PFSK-1 (cell line): ENCODE measurements around the gene SLC38A5.

Experiments used
- FOXP2 ChIP-seq: optimal IDR thresholded peaks from 2 replicates; pipeline ENCODE3; 2011; ENCODE audit warnings: borderline replicate concordance, control low read depth, inconsistent platforms; ENCODE audit not compliant: insufficient read depth; ENCODE audit errors: extremely low read length, extremely low read depth
- POLR2AphosphoS5 ChIP-seq: IDR thresholded peaks from 2 replicates; pipeline ENCODE4 v1.6.1; 2012; ENCODE audit warnings: low read depth, mild to moderate bottlenecking, control low read depth, low read length, moderate library complexity
- SIN3A ChIP-seq: IDR thresholded peaks from 2 replicates; pipeline ENCODE4 v1.6.1; 2012; ENCODE audit warnings: mild to moderate bottlenecking, low read length, moderate library complexity, borderline replicate concordance; ENCODE audit not compliant: insufficient read depth
- TAF1 ChIP-seq: IDR thresholded peaks from 2 replicates; pipeline ENCODE4 v1.6.1; 2012; ENCODE audit warnings: low read length, control low read depth, borderline replicate concordance; ENCODE audit not compliant: insufficient read depth
- TF ChIP-seq, protein P1 (sequence below), 2 experiments: IDR thresholded peaks; 2 replicates each; pipeline versions ENCODE4 v1.6.1 to v1.8.0; 2011 to 2012; ENCODE audit warnings: low read depth in 2 of 2, low read length in 2 of 2, control low read depth in 1 of 2, inconsistent platforms in 1 of 2, mild to moderate bottlenecking in 1 of 2, moderate library complexity in 1 of 2; ENCODE audit not compliant: insufficient read depth in 1 of 2

The SLC38A5 gene

DNA sequence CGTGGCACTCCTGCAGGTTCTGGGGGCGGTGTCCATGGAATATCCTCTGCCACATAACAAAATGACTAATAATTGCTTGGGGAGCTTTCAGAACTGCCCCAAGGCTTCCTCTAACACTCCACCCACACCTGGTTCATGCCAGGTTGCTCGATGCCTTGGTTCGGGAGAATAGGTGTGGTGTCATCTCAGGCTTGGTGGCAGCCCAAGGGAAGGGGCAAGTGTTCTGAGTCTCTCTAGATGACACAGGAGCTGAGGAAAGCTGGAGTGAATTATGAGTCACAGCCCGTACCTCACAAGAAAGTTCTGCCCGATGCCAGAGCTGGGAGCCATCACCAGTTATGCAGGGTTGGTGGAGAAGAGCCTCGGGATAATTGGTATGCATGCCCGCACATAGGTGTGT, 20.6 kb upstream of the SLC38A5 start:
- TF ChIP-seq FOXP2 (no peak), TAF1 (no peak), POLR2AphosphoS5 (no peak), SIN3A (no peak)
- TF ChIP-seq, protein P1, sequence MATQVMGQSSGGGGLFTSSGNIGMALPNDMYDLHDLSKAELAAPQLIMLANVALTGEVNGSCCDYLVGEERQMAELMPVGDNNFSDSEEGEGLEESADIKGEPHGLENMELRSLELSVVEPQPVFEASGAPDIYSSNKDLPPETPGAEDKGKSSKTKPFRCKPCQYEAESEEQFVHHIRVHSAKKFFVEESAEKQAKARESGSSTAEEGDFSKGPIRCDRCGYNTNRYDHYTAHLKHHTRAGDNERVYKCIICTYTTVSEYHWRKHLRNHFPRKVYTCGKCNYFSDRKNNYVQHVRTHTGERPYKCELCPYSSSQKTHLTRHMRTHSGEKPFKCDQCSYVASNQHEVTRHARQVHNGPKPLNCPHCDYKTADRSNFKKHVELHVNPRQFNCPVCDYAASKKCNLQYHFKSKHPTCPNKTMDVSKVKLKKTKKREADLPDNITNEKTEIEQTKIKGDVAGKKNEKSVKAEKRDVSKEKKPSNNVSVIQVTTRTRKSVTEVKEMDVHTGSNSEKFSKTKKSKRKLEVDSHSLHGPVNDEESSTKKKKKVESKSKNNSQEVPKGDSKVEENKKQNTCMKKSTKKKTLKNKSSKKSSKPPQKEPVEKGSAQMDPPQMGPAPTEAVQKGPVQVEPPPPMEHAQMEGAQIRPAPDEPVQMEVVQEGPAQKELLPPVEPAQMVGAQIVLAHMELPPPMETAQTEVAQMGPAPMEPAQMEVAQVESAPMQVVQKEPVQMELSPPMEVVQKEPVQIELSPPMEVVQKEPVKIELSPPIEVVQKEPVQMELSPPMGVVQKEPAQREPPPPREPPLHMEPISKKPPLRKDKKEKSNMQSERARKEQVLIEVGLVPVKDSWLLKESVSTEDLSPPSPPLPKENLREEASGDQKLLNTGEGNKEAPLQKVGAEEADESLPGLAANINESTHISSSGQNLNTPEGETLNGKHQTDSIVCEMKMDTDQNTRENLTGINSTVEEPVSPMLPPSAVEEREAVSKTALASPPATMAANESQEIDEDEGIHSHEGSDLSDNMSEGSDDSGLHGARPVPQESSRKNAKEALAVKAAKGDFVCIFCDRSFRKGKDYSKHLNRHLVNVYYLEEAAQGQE (IDR thresholded peaks at IDR 0.05; ENCODE audit: insufficient read depth in 1 of 2, low read depth in 2 of 2, low read length in 2 of 2), result no peak

DNA sequence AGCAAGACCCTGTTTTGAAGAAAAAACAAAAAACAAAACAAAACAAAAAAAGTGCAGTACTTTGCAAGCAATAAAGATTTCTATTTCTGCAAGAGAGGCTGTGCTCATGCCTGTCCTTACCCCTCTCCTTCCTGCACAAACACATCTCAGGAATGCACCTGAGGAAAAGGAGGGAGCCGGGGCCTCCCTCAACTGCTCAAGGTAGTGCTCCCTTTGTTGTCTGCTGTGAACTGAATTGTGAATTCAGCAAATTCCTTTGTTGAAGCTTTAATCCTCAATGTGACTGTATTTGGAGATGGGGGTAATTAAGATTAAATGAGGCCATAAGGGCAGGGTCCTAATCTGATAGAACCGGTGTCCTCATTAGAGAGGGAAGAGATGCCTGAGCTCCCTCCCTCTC, 19.8 kb upstream of the SLC38A5 start:
- TF ChIP-seq, protein P1 (IDR thresholded peaks at IDR 0.05; ENCODE audit: insufficient read depth in 1 of 2, low read depth in 2 of 2, low read length in 2 of 2), result no peak

DNA sequence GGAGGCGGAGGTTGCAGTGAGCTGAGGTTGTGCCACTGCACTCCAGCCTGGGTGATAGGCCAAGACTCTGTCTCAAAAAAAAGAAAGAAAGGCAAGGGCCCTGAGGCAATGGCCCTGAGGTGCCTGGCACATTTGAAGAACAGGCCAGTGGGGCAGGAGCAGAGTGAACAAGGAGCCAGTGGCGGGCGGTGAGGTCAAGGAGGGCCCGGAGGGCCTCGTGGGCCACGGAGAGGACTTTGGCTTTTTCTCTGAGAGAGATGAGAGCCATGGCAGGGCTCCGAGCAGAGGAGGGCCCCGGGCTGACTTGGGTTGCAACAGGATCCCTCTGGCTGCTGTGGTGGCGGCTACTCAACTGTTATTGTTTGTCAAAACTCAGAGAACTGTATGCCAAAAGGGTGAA, 19.2 kb upstream of the SLC38A5 start:
- TF ChIP-seq, protein P1 (IDR thresholded peaks at IDR 0.05; ENCODE audit: insufficient read depth in 1 of 2, low read depth in 2 of 2, low read length in 2 of 2), result no peak
- TF ChIP-seq POLR2AphosphoS5 (no peak), TAF1 (no peak), SIN3A (no peak), FOXP2 (no peak)

DNA sequence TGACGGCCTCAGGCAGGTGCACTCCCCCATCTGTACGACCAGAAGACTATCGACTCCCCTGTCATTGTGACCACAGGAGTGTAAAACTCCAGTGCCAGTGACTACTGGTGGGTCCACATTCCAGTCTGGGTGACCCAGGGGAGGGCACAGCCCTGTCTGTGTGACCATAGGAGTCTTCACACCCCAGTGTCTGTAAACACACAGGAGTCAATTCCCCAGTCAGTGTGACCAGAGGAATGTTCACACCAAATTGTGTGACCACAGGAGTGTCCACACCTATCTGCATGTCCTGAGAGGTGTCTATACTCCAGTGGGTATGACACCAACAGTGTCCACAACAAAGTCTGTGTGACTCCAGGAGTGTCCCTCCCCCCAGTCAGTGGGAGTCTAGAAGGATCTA, 18.0 kb upstream of the SLC38A5 start:
- TF ChIP-seq, protein P1 (IDR thresholded peaks at IDR 0.05; ENCODE audit: insufficient read depth in 1 of 2, low read depth in 2 of 2, low read length in 2 of 2), result no peak
- TF ChIP-seq POLR2AphosphoS5 (no peak), SIN3A (no peak), FOXP2 (no peak), TAF1 (no peak)

DNA sequence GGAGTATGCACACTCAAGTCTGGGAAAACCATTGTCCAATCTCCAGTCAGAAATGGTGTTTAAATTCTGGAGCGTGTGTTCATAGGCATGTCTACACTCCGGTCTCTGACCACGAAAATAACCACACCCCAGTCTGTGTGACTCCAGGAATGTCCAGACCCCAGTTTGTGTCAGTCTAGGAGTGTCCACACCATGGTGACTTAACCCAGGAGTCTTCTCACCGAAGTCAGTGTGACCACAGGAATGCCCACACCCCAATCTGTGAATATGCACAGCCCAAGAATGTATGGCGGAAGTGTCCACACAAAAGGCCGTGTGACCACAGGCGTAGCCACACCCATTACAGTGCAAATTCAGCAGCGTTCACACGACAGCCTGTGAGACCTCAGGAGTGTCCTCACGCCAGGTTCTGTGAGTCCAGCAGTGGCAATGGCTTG, 17.3 kb upstream of the SLC38A5 start:
- TF ChIP-seq, protein P1 (IDR thresholded peaks at IDR 0.05; ENCODE audit: insufficient read depth in 1 of 2, low read depth in 2 of 2, low read length in 2 of 2), result no peak
- 0 out of 2 replicates have a peak, but pooled peaks have one; percentile 6 for TF ChIP-seq POLR2AphosphoS5
- TF ChIP-seq FOXP2, result no peak
- no peak for TF ChIP-seq TAF1
- no peak for TF ChIP-seq SIN3A
